ENCODE results near the gene PTPRO.

PTPRO gene

DNA sequence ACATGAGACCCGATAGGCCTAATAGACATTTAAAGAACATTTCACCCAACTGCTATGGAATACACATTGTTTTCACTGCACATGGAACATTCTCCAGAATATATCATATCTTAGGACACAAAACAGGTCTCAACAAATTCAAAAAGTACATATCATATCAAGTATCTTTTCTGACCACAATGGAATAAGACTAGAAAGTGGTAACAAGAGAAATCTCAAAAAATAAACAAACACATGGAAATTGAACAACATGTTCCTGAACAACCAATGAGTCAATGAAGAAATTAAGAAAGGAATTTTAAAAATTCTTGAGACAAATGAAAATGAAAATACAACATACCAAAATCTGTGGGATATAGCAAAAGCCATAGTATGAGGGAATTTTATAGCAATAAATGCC lies 208.1 kb downstream of the PTPRO start:
- no peak for DNase-seq (ENCODE audit: insufficient read length)
- no peak for FAIRE-seq
- no peak for TF ChIP-seq TAF1 (IDR thresholded peaks at IDR 0.05; ENCODE audit: borderline replicate concordance, low read depth, low read length)
- TF ChIP-seq POLR2AphosphoS5 (IDR thresholded peaks at IDR 0.05; ENCODE audit: low read depth, low read length) = no peak
- TF ChIP-seq POLR2A (IDR thresholded peaks at IDR 0.05; ENCODE audit: low read depth, low read length) = no peak

DNA sequence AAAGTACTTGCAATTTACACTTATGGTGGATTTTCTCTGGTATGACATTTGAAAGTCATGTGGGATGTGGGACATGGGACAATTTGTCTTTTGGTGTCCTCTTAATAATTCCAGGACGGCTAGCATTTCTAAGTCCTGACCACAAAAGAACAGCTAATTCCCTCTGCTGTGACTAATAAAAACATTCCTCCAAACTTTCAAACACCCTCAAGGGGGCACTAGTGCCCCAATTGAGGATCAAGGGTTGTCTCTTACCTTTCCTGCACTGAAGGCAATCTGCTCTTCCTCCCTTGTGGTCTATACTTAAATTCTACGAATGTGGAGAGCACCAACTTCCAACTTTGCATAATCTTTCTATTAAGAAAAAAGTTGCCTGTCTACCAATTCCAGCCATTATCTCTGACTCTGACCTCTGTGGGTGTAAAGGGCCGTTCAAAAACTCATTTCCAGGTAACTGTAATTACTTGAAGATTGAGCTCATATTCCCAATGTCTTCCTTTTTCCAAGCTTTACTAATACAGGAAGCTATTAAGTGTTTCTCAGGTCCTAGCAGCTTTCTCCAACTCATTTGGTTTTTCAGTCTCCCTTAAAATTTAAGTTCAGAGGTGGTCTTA lies 210.2 kb downstream of the PTPRO start:
- FAIRE-seq (peak; percentile 87), DNase-seq (ENCODE audit: insufficient read length) (no peak)

DNA sequence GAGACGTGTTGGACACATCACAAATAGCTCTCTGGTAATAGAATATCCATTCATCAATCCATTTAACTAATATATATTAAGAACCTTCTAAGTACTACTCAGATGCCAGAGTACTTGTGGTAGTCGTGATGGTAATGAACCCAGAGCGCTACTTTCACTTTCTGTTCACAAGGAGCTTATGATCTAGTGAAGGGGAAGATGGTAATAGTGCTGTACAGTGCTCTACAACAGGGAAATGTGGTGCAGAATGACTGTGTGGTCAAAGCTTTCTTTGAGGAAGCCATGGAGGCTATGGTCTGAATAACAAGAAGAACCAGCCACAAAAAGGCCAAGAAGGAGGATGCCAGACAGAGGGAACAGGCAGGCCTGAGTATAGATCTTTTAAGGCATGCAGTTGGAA lies 212.0 kb downstream of the PTPRO start:
- TF ChIP-seq TAF1 (IDR thresholded peaks at IDR 0.05; ENCODE audit: borderline replicate concordance, low read depth, low read length) (no peak), POLR2A (IDR thresholded peaks at IDR 0.05; ENCODE audit: low read depth, low read length) (no peak), POLR2AphosphoS5 (IDR thresholded peaks at IDR 0.05; ENCODE audit: low read depth, low read length) (no peak)
- no peak for FAIRE-seq
- DNase-seq (ENCODE audit: insufficient read length) = no peak

More for the DNA sequence above, 210.2 kb downstream of the PTPRO start:
- TF ChIP-seq POLR2AphosphoS5 (IDR thresholded peaks at IDR 0.05; ENCODE audit: low read depth, low read length) (no peak), POLR2A (IDR thresholded peaks at IDR 0.05; ENCODE audit: low read depth, low read length) (no peak), TAF1 (IDR thresholded peaks at IDR 0.05; ENCODE audit: borderline replicate concordance, low read depth, low read length) (no peak)

DNA sequence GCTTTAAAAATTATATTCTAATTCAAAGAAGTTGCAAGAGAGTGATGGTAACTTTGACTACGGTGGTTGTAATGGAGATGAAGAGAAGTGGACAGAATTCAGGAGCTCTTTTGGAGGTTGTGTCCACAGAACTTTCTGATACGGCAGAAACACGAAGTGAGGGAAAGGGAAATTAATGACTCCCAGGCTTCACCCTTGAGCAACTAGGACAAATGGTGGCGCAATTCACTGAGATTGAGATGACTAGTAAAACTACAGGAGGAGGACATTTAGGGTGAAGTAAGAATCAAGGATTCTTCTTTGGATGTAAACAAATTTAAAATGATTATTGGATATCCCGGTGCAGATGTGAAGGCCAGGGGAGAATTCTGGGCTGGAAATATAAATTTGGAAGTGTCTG lies 212.6 kb downstream of the PTPRO start:
- no peak for FAIRE-seq
- no peak for TF ChIP-seq POLR2AphosphoS5 (IDR thresholded peaks at IDR 0.05; ENCODE audit: low read depth, low read length)
- no peak for TF ChIP-seq POLR2A (IDR thresholded peaks at IDR 0.05; ENCODE audit: low read depth, low read length)
- DNase-seq (ENCODE audit: insufficient read length) = no peak

DNA sequence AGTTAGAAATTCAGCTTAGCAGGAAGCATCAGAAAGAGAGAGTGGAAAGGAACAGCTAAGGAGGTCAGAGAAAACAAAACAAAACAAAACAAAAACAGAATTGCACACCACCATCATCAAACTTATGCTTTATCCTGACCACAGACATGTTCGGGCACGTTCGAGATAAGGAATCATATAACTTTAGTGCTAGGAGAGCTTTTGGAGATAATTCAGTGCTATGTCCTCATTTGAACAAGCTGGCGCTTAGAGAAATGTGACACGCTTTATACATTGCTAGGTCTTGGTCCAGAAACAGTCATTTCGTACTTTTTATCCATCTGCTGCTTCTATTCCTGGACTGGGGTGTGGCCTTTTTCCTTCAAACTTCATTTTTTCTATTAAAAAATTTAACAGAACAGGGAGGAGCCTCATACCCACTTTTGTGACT lies 213.1 kb downstream of the PTPRO start:
- DNase-seq (ENCODE audit: insufficient read length) = no peak
- FAIRE-seq = no peak
- TF ChIP-seq POLR2A (IDR thresholded peaks at IDR 0.05; ENCODE audit: low read depth, low read length) = no peak
- TF ChIP-seq TAF1 (IDR thresholded peaks at IDR 0.05; ENCODE audit: borderline replicate concordance, low read depth, low read length) = no peak
- no peak for TF ChIP-seq POLR2AphosphoS5 (IDR thresholded peaks at IDR 0.05; ENCODE audit: low read depth, low read length)

DNA sequence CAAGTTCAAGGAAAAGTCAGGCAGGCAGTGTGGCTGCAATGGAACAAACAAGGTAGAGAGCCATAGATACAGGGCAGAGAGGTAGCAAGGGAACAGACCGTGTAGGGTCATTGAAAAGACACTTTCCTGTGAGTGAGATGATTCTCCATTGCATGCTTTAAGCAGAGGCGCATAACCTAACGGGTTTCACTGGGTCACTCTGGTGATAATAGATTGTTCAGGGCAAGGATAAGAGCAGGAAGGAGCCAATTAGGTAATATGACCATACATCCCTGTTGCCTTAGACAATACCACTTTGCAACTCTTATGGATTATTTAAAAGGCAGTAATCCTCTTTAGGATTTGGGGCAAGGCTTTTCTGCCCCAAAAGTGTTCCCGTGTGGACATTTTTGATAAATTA lies 214.1 kb downstream of the PTPRO start:
- DNase-seq (ENCODE audit: insufficient read length) (no peak), FAIRE-seq (no peak)
- TF ChIP-seq POLR2A (IDR thresholded peaks at IDR 0.05; ENCODE audit: low read depth, low read length) = no peak
- no peak for TF ChIP-seq TAF1 (IDR thresholded peaks at IDR 0.05; ENCODE audit: borderline replicate concordance, low read depth, low read length)
- no peak for TF ChIP-seq POLR2AphosphoS5 (IDR thresholded peaks at IDR 0.05; ENCODE audit: low read depth, low read length)

DNA sequence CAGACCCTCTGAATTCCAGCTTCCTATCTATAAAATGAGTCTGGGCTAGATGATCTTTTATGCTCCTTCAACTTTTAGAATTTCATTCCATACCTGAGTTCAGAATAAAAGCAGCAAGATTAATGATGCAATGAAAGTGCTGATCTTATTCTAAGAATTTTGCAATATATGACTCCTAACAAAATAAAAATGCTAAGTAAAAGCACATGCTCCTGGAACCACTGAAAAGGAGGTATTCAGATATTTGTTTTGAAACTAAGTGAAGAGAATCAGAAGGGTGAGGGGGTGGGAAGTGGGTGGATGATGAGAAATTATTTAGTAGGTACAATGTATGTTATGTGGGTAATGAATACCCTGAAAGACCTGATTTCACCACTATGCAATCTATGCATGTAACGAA lies 216.6 kb downstream of the PTPRO start:
- TF ChIP-seq POLR2AphosphoS5 (IDR thresholded peaks at IDR 0.05; ENCODE audit: low read depth, low read length) (no peak), POLR2A (IDR thresholded peaks at IDR 0.05; ENCODE audit: low read depth, low read length) (no peak), TAF1 (IDR thresholded peaks at IDR 0.05; ENCODE audit: borderline replicate concordance, low read depth, low read length) (no peak)
- DNase-seq (ENCODE audit: insufficient read length) (no peak), FAIRE-seq (no peak)

DNA sequence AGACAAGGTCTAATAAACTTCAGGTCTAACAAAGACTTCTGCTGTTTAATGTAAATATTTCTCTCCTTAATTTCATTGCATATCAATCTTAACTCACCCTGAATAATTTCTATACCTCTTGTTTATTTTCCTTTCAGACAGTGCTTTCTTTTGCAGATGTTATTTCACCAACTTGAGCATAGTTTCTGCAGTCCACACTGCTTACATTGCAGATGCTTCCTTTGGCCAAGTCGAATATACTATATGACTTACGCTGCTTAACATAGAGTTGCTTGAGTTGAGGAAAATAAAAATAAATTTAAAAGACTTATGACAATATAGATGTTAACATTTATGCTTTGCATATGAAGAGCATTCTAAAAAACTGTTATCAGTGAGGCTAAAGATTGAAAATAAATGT lies 217.7 kb downstream of the PTPRO start:
- FAIRE-seq (no peak), DNase-seq (ENCODE audit: insufficient read length) (no peak)
- TF ChIP-seq POLR2A (IDR thresholded peaks at IDR 0.05; ENCODE audit: low read depth, low read length) (no peak), TAF1 (IDR thresholded peaks at IDR 0.05; ENCODE audit: borderline replicate concordance, low read depth, low read length) (no peak), POLR2AphosphoS5 (IDR thresholded peaks at IDR 0.05; ENCODE audit: low read depth, low read length) (no peak)

DNA sequence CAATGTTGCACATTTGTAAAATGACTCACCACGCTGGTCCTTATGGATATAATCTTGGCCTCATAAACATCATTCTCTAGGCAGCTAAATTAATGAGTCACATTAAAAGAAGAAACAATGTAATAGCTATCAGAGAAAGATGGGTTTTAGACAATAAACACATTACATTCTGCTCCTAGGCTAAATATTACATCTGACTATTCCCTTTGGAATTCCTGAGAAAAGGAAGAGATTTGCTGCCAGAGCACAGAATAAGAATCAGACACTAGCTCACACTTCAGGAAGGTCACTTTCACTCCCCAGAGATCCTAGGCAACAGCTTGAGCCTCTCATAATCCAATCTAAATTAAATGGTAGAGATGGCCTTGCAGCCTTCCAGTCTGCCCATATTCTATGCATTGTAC lies 218.2 kb downstream of the PTPRO start:
- DNase-seq (ENCODE audit: insufficient read length) = no peak
- TF ChIP-seq POLR2AphosphoS5 (IDR thresholded peaks at IDR 0.05; ENCODE audit: low read depth, low read length) = no peak
- TF ChIP-seq TAF1 (IDR thresholded peaks at IDR 0.05; ENCODE audit: borderline replicate concordance, low read depth, low read length) = no peak
- TF ChIP-seq POLR2A (IDR thresholded peaks at IDR 0.05; ENCODE audit: low read depth, low read length) = no peak
- FAIRE-seq = no peak

DNA sequence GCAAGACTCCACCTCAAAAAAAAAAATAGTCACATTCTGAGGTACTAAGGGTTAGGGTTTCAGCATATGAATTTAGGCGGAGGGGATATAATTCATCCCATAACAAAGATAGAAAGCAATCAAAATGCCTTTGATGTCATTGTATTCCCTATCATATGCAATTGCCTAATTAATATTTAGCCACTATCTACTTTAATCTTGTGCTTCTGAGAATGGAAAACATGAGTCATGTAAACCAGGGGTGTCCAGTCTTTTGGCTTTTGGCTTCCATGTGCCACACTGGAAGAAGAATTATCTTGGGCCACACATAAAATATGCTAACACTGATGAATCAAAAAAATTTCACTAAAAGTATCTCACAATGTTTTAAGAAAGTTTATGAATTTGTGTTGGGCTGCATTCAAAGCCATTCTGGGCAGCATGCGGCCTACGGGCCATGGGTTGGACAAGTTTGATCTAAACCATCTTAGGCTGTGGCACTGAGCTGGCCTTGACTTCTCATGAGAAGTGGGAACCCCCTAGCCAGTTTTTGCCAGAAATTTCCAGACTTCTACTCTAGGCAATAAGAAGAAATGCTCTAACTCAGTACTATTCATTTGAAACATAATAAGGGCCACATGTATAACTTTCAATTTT lies 219.8 kb downstream of the PTPRO start:
- DNase-seq (ENCODE audit: insufficient read length) (no peak), FAIRE-seq (no peak)
- no peak for TF ChIP-seq TAF1 (IDR thresholded peaks at IDR 0.05; ENCODE audit: borderline replicate concordance, low read depth, low read length)
- no peak for TF ChIP-seq POLR2AphosphoS5 (IDR thresholded peaks at IDR 0.05; ENCODE audit: low read depth, low read length)
- no peak for TF ChIP-seq POLR2A (IDR thresholded peaks at IDR 0.05; ENCODE audit: low read depth, low read length)

DNA sequence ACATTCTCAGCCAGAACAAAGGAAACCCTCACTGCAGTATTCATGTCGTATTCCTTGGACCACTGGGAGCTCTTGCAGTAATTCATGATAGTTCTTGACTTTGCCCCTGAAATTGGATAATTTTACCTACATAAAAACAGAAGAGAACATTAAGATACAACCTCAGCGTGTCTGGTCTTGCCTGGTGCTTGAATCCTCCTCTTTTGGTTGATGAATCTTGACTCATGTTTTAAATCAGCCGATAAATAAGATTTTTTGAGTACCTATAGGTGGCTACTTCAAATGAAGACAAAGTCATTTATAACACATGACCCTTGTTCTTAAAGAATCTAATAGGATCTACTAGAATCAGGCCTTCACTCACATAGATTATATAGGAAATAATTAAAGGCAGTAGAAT lies 221.0 kb downstream of the PTPRO start:
- TF ChIP-seq TAF1 (IDR thresholded peaks at IDR 0.05; ENCODE audit: borderline replicate concordance, low read depth, low read length) (no peak), POLR2A (IDR thresholded peaks at IDR 0.05; ENCODE audit: low read depth, low read length) (no peak), POLR2AphosphoS5 (IDR thresholded peaks at IDR 0.05; ENCODE audit: low read depth, low read length) (no peak)
- DNase-seq (ENCODE audit: insufficient read length) (no peak), FAIRE-seq (no peak)

DNA sequence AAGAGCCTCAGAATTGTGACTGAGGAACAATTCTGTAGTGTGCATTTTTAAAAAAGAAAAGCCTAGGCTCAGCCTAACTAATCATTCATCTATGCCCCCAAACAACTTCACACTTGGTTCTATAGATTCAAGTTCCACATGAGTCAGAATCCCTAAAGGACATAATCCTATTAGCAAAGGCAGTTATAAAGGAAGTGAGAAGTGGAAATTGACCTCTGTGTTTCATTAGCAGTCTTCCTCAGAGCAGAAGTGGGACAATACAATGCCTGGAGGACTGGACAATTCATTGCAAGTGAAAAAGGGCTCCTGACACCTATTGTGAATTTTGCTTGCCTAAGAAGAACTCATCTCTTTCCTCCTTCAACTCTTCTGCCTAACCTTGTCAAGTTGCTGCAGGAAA lies 222.3 kb downstream of the PTPRO start:
- TF ChIP-seq POLR2A (IDR thresholded peaks at IDR 0.05; ENCODE audit: low read depth, low read length) (no peak), POLR2AphosphoS5 (IDR thresholded peaks at IDR 0.05; ENCODE audit: low read depth, low read length) (no peak), TAF1 (IDR thresholded peaks at IDR 0.05; ENCODE audit: borderline replicate concordance, low read depth, low read length) (no peak)
- peak; percentile 86 for FAIRE-seq
- DNase-seq (ENCODE audit: insufficient read length) = no peak
